T-helper 2 cell (primary cell): ENCODE measurements around the gene FAM83G.
A peak's percentile ranks its signal among the peaks of the same experiment; 100 is the strongest.
"Not testable (repeated sequence)": the region's sequence is repeated elsewhere in the genome, so short reads cannot be mapped to it uniquely, and the experiment has no call there.

Experiments used
- DNase-seq, 5 experiments: peaks; one replicate each; pipeline versions ENCODE4 v3.0.0 to v3.0.0-alpha.2; 2012 to 2022

The FAM83G gene

DNA sequence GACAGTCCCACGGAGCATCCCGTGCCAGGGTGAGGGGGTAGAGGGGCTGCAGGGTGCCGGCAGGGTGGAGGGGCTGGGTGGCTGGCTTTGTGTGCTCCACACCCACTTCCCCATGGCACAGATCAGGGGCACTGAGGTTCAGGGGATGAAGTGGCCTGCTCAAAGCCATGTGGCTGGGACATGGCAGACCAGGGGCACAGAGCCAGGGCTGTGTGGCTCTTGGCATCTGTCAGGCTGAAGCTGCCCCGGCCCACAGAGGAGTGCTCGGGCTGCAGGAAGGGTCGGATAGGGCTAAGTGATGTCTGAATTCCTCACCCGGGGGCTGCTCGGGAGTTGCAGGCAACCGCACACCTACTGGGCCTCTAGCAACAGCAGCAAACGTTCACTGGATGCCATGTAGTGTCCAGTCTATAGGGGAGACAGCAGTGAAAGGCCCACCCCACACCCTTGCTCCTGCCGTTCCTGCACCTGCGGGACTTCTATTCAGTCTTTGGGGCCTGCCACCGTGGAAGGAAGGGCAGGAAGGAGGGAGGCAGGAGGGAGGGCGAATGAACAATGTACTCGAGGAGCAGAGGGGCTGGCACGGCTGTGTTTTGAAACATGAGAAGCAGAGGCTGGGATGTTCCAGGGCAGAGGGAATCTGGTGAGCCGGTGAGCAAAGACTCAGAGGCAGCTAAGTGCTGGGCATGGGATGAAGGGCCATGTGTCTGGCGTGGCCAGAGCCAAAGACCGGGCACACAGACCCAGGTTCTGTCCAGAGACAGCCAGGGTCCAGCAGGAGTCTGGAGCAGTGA lies 37.5 kb downstream of the FAM83G start:
- DNase-seq: no peak

GRCh38 chr17:18965530-18966236 lies 38.9 kb downstream of the FAM83G start:
- DNase-seq: no peak

- DNase-seq: no peak
Observed at GRCh38 chr17:18964550-18964949, 40.0 kb downstream of the FAM83G start.

GRCh38 chr17:18964018-18964351 lies 40.6 kb downstream of the FAM83G start:
- no peak for DNase-seq

DNA sequence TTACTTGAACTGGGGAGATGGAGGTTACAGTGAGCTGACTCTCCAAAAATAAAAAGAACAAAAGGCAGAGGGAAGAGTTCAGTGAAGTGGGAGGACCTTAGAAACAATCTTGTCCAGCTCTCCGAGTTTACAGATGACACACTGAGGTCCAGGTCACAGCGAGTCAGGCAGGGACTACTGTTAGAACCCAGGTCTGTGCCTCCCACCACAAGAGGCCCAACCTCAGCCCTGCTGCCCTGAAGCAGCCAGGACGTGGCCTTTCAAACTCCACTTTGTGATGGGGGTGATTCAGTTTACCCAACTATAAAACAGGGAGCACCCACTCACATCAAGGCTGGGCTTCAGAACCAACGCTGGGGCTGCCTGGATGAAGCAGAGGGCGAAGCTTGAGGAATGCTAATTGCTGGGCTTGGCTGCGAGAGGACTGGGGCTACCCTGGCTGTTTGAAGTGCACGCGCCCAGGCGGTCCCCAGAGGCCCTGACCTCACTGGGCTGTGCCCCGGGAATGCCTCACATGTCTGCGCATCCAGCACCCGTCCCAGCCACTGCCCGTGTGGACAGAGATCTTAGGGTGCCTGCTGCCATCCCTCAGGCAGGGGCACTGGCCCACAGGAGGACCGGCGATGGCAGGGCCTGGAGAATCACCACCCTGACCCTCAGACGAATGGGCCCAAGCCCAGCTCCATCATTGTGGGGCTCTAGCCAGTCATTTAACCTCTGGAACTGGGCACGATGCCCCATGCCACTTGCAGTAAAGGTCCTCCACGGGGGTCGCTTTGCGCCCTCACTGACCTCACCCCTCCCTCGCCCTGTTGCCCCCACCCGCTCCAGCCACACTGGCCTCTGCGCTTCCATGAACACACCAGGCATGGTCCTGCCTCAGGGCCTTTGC lies 41.2 kb downstream of the FAM83G start:
- no peak for DNase-seq

- DNase-seq: no peak
Observed at GRCh38 chr17:18962494-18962815, 42.1 kb downstream of the FAM83G start.

DNA sequence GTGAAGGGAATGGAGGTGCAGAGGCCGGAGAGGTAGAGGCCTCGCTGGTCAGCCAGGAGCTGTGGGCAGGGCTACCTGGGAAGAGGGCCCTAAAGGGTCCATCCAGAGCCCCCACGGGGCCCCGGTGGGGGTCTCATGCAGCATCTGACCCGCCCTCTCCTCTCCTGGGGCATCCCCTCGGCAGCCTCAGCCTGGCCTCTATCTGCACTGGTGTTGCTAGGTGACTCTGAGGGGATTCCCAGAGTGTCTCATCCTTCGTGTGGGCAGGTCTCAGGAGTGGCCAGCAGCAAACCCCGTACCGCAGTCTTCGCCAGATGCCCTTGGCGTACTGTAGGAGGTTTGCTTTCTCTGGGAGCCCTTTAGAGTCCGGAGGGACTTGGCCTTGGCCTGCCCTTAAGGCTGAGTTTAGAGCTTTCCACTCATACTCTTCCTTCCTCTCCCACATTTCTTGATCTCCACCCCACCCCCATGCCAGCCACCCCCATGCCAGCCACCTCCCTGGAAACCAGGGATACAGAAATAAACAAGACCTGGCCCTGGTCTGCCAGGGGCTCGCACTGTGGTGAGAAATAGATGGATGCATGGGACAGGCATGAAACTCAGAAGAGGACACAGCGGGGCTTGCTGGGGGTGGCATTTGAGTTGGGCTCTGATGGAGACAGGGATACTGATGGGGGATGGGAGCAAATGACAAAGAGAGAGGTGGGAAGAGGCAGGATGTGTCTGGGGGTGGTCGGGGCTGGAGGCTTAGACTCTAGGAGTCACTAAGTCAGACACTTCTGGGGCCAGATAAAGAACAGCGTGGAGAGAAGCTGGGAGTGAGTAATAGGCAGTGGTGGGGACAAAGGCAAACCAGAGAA lies 42.7 kb downstream of the FAM83G start:
- DNase-seq: no peak

DNA sequence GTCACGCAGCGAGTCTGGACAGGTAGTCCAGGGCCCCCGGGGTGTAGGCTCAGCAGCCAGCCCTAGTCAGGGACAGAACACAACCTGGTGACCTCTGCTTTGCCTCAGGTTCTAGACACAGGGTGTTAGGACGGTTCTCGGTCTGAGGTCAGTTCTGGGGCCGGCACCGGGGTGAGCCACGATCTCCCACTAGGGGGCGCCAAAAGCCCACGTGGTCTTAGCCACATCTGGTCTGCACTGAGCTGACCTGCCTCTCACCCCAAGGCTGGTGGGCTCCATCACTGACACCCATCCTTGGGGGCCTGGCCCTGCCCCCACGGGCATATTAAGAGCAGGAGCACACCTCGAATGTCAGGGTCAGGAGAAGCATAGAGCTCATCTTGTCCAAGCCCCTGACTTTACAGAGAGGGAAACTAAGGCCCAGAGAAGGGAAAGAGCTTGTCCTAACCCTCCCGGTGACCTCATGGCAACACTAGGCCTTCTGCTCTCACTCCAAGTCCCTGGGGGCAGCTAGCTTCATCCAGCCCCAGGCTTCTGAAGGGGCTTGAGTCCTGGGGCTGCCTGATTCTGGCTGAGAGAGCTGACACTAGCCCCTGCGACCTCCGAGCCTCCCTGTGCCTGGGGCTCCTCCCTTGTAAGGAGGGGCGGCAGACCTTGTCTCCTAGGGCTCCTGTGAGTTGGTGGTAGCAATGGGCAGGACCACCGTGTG lies 43.6 kb downstream of the FAM83G start:
- peak; percentile 50 to 67 (median 55) for DNase-seq

- DNase-seq: no peak
Observed at GRCh38 chr17:18960241-18960665, 44.3 kb downstream of the FAM83G start.

DNA sequence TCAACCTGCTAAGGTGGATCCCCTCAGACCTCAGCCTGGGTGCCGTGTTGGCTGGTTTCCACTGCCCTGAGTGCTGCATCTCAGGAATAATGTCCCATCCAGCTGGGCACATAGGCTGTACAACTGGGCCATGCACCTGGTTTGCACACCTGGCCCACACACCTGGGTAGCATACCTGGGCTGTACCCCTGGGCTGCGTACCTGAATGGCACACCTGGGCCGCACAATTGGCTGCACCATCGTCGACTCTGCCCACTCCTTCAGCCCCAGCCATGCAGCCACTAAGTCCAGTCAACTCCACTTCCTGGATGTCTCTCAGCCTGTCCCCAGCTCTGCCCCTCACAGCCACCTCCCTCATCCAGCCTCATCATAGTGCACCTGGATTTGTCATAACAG lies 44.7 kb downstream of the FAM83G start:
- DNase-seq: no peak

DNA sequence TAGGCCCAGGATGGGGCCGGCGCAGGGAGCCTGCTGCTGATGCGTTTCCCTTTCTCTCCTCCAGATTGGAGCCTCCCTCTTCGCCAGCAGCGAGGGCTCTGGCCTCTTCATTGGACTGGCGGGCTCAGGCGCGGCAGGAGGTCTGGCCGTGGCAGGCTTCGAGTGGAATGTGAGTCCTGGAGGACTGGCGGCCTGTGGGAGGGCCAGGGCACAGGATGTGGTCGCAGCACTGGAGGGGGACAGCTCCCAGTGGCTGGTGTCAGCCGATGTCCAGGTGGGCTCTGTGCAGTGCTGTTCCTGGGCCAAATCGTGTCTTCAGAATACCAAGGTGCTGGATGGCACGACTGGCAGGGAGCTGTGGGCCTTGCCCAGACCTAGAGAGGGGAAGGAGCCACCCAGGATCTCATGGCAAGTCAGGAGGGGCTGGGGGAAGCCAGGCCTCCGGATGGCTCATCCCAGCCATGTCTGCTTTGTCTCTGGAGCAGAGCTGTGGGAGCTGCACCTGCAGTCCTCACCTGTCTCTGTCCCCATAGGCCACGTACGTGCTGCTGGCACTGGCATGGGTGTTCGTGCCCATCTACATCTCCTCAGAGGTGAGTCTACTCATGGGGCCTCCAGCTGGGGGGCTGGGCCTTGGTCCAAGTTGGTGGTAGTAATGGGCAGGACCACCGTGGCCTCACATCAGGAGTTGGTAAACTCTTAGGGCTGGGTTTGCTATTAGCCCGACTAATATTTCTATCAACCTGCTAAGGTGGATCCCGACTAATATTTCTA lies 45.3 kb downstream of the FAM83G start:
- DNase-seq: no peak

DNA sequence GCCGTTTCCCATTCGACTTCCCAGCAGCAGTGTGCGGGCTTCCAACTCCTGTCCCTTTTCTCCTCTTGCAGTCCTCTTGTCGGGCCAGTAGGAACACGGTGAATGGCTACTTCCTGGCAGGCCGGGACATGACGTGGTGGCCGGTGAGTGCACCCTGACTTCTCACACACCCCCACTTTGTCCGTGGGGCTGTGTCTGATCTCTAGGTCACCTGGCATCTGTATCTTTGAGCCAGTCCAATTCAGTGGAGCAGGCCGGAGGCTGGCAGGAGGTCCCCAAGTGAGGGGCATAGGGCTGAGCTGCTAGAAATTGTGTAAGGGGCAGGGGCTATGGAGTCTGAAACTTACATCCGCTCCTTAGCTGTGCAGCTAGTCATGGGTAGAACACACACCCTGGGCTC lies 46.0 kb downstream of the FAM83G start:
- no peak for DNase-seq

DNA sequence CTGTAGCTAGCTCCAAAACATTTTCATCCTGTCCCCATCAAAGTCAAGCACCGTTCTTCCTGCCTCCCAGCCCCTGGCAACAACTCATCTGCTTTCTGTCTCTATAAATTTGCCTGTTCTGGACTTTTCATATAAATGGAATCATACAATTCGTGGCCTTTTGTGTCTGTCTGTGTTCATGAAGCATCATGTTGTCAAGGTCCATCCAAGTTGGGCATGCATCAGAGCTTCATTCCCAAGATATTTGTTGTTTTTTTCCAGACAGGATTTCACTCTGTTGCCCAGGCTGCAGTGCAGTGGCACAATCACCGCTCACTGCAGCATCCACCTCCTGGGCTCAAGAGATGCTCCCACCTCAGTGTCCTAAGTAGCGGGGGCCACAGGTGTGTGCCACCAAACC lies 46.7 kb downstream of the FAM83G start:
- no peak for DNase-seq

GRCh38 chr17:18956581-18956980 lies 48.0 kb downstream of the FAM83G start:
- DNase-seq: no peak

- DNase-seq: not testable (repeated sequence)
Observed at GRCh38 chr17:18956021-18956420, 48.5 kb downstream of the FAM83G start.

DNA sequence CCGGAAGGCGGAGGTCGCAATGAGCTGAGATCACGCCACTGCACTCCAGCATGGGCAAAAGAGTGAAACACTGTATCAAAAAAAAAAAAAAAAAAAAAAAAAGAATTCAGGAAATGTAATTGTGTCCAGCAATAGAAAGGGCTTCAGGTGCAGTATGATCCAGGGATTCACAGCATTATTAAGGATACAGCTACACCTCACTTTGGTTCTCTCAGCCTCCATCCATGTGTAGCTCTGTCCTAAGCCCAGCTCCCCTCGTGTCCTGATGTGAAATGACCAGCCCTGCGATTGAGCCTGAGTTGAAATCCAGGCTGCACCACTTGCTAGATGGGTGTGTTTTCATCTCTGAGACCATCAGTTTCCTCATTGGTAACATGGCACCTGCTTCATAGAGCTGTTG lies 49.6 kb downstream of the FAM83G start:
- DNase-seq: no peak

DNA sequence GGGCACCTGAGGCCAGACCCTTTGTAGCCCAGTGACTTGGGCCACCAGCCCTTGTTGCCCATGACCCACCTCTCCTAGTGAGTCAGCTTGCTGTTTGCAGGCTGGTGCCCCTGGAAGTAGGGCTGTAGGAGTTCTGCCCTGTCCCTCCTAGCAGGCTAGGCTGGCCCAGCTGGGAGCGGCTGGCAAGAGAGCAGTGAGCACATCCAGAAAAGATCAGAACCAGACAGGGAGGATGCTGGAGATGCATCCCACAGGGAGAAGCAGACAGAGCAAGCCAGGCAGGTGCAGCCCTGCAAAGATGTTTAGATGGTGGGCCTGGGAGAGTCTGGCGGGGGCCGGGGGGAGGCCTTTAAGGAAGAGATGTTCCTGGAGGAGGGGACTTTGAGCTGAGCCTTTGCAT lies 50.2 kb downstream of the FAM83G start:
- DNase-seq: no peak

GRCh38 chr17:18953231-18953728 lies 51.3 kb downstream of the FAM83G start:
- DNase-seq: no peak

- no peak for DNase-seq
Observed at GRCh38 chr17:18951941-18952842, 52.4 kb downstream of the FAM83G start, which contains the start of gene SLC5A10. Gene SLC5A10, plus strand, starts transcription at chr17:18952165. Its CDS starts 41 bp downstream, at chr17:18952206.
